NB4 (cell line): ENCODE data around the gene KCNQ1.

Experiments
- CTCF ChIP-seq: IDR thresholded peaks from one replicate; pipeline ENCODE4 v1.5.1; 2012; ENCODE audit warnings: low read depth, low read length
- MAX ChIP-seq: IDR thresholded peaks from 2 replicates; pipeline ENCODE4 v1.6.1; 2011; ENCODE audit warnings: low read depth, low read length
- POLR2A ChIP-seq: IDR thresholded peaks from 2 replicates; pipeline ENCODE4 v1.6.1; 2011; ENCODE audit warnings: mild to moderate bottlenecking; ENCODE audit not compliant: insufficient read length; ENCODE audit errors: extremely low read depth

GRCh38 chr11:2436521-2437031, 8.2 kb upstream of the KCNQ1 start:
- no peak for TF ChIP-seq CTCF
- no peak for TF ChIP-seq POLR2A
- TF ChIP-seq MAX: no peak
